ENCODE data around the gene KCNK10.

Gene KCNK10

GRCh38 chr14:88323086-88323522 lies at the start of gene KCNK10:
KCNK10 (minus strand) TSS chr14:88323269; CDS start chr14:88322798, 471 bp downstream.
- DNase-seq (ENCODE audit: low read depth in 2 of 2): no peak

- DNase-seq (ENCODE audit: low read depth in 2 of 2): no peak
These were observed 46.4 kb upstream of the KCNK10 start for GRCh38 chr14:88369496-88369895.

- DNase-seq (ENCODE audit: low read depth in 2 of 2): no peak
These were observed 41.8 kb upstream of the KCNK10 start for GRCh38 chr14:88364710-88365413.

GRCh38 chr14:88363644-88364043 lies 40.6 kb upstream of the KCNK10 start:
- DNase-seq (ENCODE audit: low read depth in 2 of 2): no peak

GRCh38 chr14:88359500-88359899 lies 36.4 kb upstream of the KCNK10 start:
- no peak for DNase-seq (ENCODE audit: low read depth in 2 of 2)

- no peak for DNase-seq (ENCODE audit: low read depth in 2 of 2)
These were observed 31.3 kb upstream of the KCNK10 start for GRCh38 chr14:88354358-88354757.

GRCh38 chr14:88352698-88353097 lies 29.6 kb upstream of the KCNK10 start:
- no peak for DNase-seq (ENCODE audit: low read depth in 2 of 2)

- DNase-seq (ENCODE audit: low read depth in 2 of 2): no peak
These were observed 29.1 kb upstream of the KCNK10 start for GRCh38 chr14:88351966-88352691.

- no peak for DNase-seq (ENCODE audit: low read depth in 2 of 2)
These were observed 25.5 kb upstream of the KCNK10 start for GRCh38 chr14:88348546-88348945.

GRCh38 chr14:88346048-88346639 lies 23.1 kb upstream of the KCNK10 start:
- DNase-seq (ENCODE audit: low read depth in 2 of 2): no peak

GRCh38 chr14:88342980-88343379 lies 19.9 kb upstream of the KCNK10 start:
- no peak for DNase-seq (ENCODE audit: low read depth in 2 of 2)

GRCh38 chr14:88340357-88340756 lies 17.3 kb upstream of the KCNK10 start:
- DNase-seq (ENCODE audit: low read depth in 2 of 2): no peak

- DNase-seq (ENCODE audit: low read depth in 2 of 2): no peak
These were observed 10.0 kb upstream of the KCNK10 start for GRCh38 chr14:88333036-88333435.

GRCh38 chr14:88327497-88327896 lies 4.4 kb upstream of the KCNK10 start:
- no peak for DNase-seq (ENCODE audit: low read depth in 2 of 2)

- no peak for DNase-seq (ENCODE audit: low read depth in 2 of 2)
These were observed 3.5 kb upstream of the KCNK10 start for GRCh38 chr14:88326352-88327103.

- no peak for DNase-seq (ENCODE audit: low read depth in 2 of 2)
These were observed 2.8 kb upstream of the KCNK10 start for GRCh38 chr14:88325883-88326282.

- no peak for DNase-seq (ENCODE audit: low read depth in 2 of 2)
These were observed 1.9 kb upstream of the KCNK10 start for GRCh38 chr14:88324930-88325329.

GRCh38 chr14:88324491-88324890 lies 1.4 kb upstream of the KCNK10 start:
- no peak for DNase-seq (ENCODE audit: low read depth in 2 of 2)

- DNase-seq (ENCODE audit: low read depth in 2 of 2): no peak
These were observed 592 bp upstream of the KCNK10 start for GRCh38 chr14:88323523-88324199.

- no peak for DNase-seq (ENCODE audit: low read depth in 2 of 2)
These were observed 474 bp downstream of the KCNK10 start for GRCh38 chr14:88322504-88323085.
